Lung (tissue), 12 donors: Measurements from ENCODE around the gene ZNF467. TPM values are rescaled to one million over a fixed set of nuclear protein-coding genes. Genes with fewer than 3 reads are reported as not detected.

Experiments
- ATAC-seq: fragments of 200-7000 bp; cut with Tn5 transposase; one replicate; pipeline ENCODE4 v1.9.1; 2020; ENCODE audit warnings: moderate number of reproducible peaks; ENCODE audit not compliant: insufficient read depth, low FRiP score
- DNase-seq, 3 donors: peaks; one replicate each; pipeline ENCODE4 v3.0.0-alpha.2; 2013 to 2017
- H3K27ac ChIP-seq, 2 donors: one replicate each; pipeline ENCODE4 v1.5.1; 2013; ENCODE audit warnings: mild to moderate bottlenecking in 2 of 2, moderate library complexity in 2 of 2, control low read depth in 1 of 2, inconsistent platforms in 1 of 2, low read depth in 1 of 2, low read length in 1 of 2
- H3K27me3 ChIP-seq, 3 donors: one replicate each; pipeline ENCODE4 v1.5.1; 2013; ENCODE audit warnings: low read length in 2 of 3; ENCODE audit not compliant: control insufficient read depth in 3 of 3, insufficient read depth in 3 of 3
- H3K36me3 ChIP-seq, 4 donors: one replicate each; pipeline ENCODE4 v1.5.1; 2013; ENCODE audit warnings: low read length in 4 of 4, mild to moderate bottlenecking in 1 of 4, moderate library complexity in 1 of 4; ENCODE audit not compliant: control insufficient read depth in 4 of 4, insufficient read depth in 4 of 4
- H3K4me1 ChIP-seq, 5 donors: one replicate each; pipeline ENCODE4 v1.5.1; 2013; ENCODE audit warnings: low read length in 5 of 5, mild to moderate bottlenecking in 2 of 5, moderate library complexity in 1 of 5; ENCODE audit not compliant: control insufficient read depth in 5 of 5, insufficient read depth in 5 of 5
- H3K4me3 ChIP-seq: one replicate; pipeline ENCODE4 v1.5.1; 2013; ENCODE audit warnings: mild to moderate bottlenecking, control low read depth, moderate library complexity
- H3K9ac ChIP-seq, 2 donors: one replicate each; pipeline ENCODE4 v1.5.1; 2013; ENCODE audit warnings: low read length in 2 of 2, control low read depth in 1 of 2; ENCODE audit not compliant: insufficient read depth in 1 of 2
- H3K9me3 ChIP-seq, 4 donors: one replicate each; pipeline ENCODE4 v1.5.1; 2013; ENCODE audit warnings: low read length in 3 of 4, mild to moderate bottlenecking in 1 of 4, moderate library complexity in 1 of 4; ENCODE audit not compliant: control insufficient read depth in 4 of 4, insufficient read depth in 3 of 4
- WGBS, 2 donors: extraction: QIAGEN DNeasy Blood & Tissue Kit; methylation state at CpG; one replicate each; pipeline ENCODE4 v1.1.7; 2013; 5-methylcytosine and 5-hydroxymethylcytosine counted together
- polyA plus RNA-seq, 2 donors: library from polyadenylated mRNA; stranded (reverse); fragments of 200-250 nt; gene quantifications; one replicate each; pipeline ENCODE4 v1.2.1, GENCODE V29; 2013
- total RNA-seq, 2 donors: library from RNA; depleted of rRNA in 1 of 2; stranded (reverse); fragments of >200 nt in 1 of 2; gene quantifications; one replicate each; pipeline ENCODE4 v1.2.1, GENCODE V29; 2014 to 2021
- TF ChIP-seq, protein P1 (sequence below): IDR thresholded peaks from 2 replicates; pipeline ENCODE4 v1.5.1; 2012; ENCODE audit warnings: mild to moderate bottlenecking; ENCODE audit errors: control extremely low read depth, extremely low read depth
- donor health status: control.
- donor health status: control.
- donor health status: Bipolar disorder and iron deficiency.
- donor health status: healthy.
- donor health status: DM: yes; HTN: yes; CAD: no.

ZNF467 gene
- total and polyA plus RNA-seq, 4 donors, result 9.8 to 27.2 (median 14.9) TPM

GRCh38 chr7:149783386-149784250 is 10.2 kb upstream of the ZNF467 start:
- Histone ChIP-seq H3K4me3 (no peak overlapping the region), H3K27ac (no peak overlapping the region), H3K9ac (no peak overlapping the region), H3K27me3 (peaks cover 0 to 8% (median 2%) of the 10 kb centered on the region in 3 donors), H3K9me3 (no peaks in the 10 kb centered on the region), H3K36me3 (no peaks in the 10 kb centered on the region), H3K4me1 (peaks cover 0 to 20% (median 8%) of the 10 kb centered on the region in 5 donors)
- peak; percentile 61 to 72 (median 69) for DNase-seq
- no peak for ATAC-seq
- TF ChIP-seq, protein P1, sequence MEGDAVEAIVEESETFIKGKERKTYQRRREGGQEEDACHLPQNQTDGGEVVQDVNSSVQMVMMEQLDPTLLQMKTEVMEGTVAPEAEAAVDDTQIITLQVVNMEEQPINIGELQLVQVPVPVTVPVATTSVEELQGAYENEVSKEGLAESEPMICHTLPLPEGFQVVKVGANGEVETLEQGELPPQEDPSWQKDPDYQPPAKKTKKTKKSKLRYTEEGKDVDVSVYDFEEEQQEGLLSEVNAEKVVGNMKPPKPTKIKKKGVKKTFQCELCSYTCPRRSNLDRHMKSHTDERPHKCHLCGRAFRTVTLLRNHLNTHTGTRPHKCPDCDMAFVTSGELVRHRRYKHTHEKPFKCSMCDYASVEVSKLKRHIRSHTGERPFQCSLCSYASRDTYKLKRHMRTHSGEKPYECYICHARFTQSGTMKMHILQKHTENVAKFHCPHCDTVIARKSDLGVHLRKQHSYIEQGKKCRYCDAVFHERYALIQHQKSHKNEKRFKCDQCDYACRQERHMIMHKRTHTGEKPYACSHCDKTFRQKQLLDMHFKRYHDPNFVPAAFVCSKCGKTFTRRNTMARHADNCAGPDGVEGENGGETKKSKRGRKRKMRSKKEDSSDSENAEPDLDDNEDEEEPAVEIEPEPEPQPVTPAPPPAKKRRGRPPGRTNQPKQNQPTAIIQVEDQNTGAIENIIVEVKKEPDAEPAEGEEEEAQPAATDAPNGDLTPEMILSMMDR, result no peak
- WGBS, 2 donors, result 57 to 75% methylated on average over 21 to 22 of the region's 22 CpGs

DNA sequence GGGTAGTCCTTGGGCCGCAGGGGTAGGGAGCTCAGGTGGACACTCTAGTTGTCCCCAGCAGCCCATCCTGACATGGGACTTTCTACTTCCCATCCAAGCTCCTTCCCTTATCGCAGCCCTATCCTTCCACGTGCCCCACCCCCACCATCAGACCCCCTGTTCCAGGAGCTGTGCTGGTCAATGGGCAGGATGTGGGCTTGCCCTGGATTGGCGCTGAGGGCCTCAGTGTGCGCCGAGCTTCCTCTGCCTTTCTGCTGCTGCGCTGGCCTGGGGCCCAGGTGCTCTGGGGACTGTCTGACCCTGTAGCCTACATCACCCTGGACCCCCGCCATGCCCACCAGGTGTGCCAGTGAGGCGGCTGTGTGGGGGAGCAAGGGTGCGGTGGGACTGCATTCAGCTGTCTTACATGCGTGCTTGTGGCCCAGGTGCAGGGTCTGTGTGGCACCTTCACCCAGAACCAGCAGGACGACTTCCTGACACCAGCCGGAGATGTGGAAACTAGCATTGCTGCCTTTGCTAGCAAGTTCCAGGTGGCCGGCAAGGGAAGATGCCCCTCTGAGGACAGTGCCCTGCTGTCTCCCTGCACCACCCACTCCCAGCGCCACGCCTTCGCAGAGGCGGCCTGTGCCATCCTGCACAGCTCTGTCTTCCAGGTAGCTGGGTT is 9.4 kb upstream of the ZNF467 start:
- no peak overlapping the region for H3K4me3 ChIP-seq
- no peak overlapping the region for H3K9ac ChIP-seq
- TF ChIP-seq, protein P1, result no peak
- no peak for ATAC-seq
- WGBS, 2 donors, result 63 to 67% methylated on average over 18 of the region's 18 CpGs
- no peak for DNase-seq
- H3K9me3 ChIP-seq, result no peaks in the 10 kb centered on the region
- H3K27ac ChIP-seq, result no peak overlapping the region
- H3K4me1 ChIP-seq, result peaks cover 0 to 19% (median 8%) of the 10 kb centered on the region in 5 donors
- no peaks in the 10 kb centered on the region for H3K27me3 ChIP-seq
- no peaks in the 10 kb centered on the region for H3K36me3 ChIP-seq

- WGBS, 2 donors, result 97 to 98% methylated on average over 13 of the region's 13 CpGs
- TF ChIP-seq, protein P1, result no peak
- Histone ChIP-seq H3K27me3 (no peaks in the 10 kb centered on the region), H3K36me3 (no peaks in the 10 kb centered on the region), H3K27ac (no peak overlapping the region), H3K9ac (no peak overlapping the region), H3K4me3 (no peak overlapping the region), H3K9me3 (no peaks in the 10 kb centered on the region), H3K4me1 (peaks cover 0 to 17% (median 14%) of the 10 kb centered on the region in 5 donors)
- DNase-seq, result no peak
- ATAC-seq, result no peak
These were observed 8.5 kb upstream of the ZNF467 start for GRCh38 chr7:149781921-149782320.
